Stomach (tissue), 4 donors: ENCODE results near the gene RAB43.

ENCODE experiments used
- CTCF ChIP-seq, 7 experiments: fragments of 450-650 bp in 4 of 7; fragments of 200-600 bp in 3 of 7; sonication (generic) in 3 of 7; IDR thresholded peaks; one replicate each; pipeline ENCODE4 v1.5.1; 2016 to 2019; ENCODE audit warnings: antibody characterized with exemption in 7 of 7, control low read depth in 2 of 7, mild to moderate bottlenecking in 1 of 7
- EP300 ChIP-seq: sonication (generic); formaldehyde crosslinking; IDR thresholded peaks from one replicate; pipeline ENCODE4 v1.6.1; 2017; ENCODE audit warnings: antibody characterized with exemption
- POLR2A ChIP-seq, 4 donors: fragments of 450-650 bp; IDR thresholded peaks; one replicate each; pipeline ENCODE4 v1.6.1; 2016; ENCODE audit warnings: antibody characterized with exemption in 4 of 4, control low read depth in 2 of 4, mild to moderate bottlenecking in 1 of 4, moderate library complexity in 1 of 4
- POLR2AphosphoS5 ChIP-seq, 3 donors: sonication (generic); formaldehyde crosslinking; IDR thresholded peaks; one replicate each; pipeline ENCODE4 v1.6.1; 2016; ENCODE audit warnings: antibody characterized with exemption in 3 of 3

- no peak for TF ChIP-seq CTCF (IDR thresholded peaks at IDR 0.05)
- TF ChIP-seq POLR2A (IDR thresholded peaks at IDR 0.05) = no peak
- TF ChIP-seq POLR2AphosphoS5 (IDR thresholded peaks at IDR 0.05) = no peak
- TF ChIP-seq EP300 = no peak
These were observed 63.0 kb downstream of the RAB43 start for GRCh38 chr3:129058441-129059200.
